Measurements from ENCODE around the gene NHLRC4.

DNA sequence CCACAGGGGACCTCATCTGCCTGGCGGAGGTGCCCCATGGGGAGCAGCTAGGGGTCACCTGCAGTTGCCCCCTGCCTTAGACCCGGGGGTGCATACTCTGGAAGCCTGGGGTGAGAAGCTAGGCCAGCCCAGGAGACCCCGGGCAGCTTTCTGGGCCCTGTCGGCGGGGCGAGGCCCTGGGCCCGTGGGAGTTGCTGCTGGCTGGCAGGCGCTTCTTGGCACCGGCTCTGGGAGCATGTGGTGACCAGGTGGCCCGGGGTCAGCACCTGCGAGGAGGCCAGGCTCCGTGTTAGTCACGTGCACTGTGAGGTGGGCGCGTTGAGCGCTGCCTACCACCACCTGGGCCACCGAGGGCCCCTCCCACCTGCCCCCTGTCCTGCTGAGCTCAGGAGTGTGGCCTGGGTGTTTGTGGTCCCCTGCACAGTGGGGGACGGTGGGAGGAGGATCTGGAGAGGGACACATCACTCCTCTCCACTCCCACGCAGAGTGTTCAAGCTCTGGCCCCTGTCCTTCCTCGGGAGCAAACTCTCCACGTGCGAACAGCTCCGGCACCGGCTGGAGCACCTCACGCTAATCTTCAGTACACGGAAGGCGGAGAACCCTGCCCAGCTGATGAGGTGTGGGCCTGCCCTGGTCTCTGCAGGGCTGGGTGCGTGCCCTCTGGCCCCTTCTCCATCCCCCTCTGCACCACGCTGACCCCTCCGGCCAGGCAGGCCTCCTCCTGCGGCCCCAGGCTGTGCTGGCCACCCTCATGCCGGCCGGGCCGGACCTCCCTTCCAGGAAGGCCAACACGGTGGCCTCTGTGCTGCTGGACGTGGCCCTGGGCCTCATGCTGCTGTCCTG, 8.8 kb downstream of the NHLRC4 start:
- TF ChIP-seq CTCF (IDR thresholded peaks at IDR 0.05) = no peak
- TF ChIP-seq REST (IDR thresholded peaks at IDR 0.05; ENCODE audit: insufficient read depth in 1 of 2, low read depth in 2 of 2, low read length in 1 of 2) = no peak
- no peak for TF ChIP-seq POLR2AphosphoS5 (IDR thresholded peaks at IDR 0.05; ENCODE audit: low read depth, low read length)
- TF ChIP-seq TCF7L2 (IDR thresholded peaks at IDR 0.05; ENCODE audit: low read depth, low read length) = no peak
